HTR-8/SVneo (cell line): ENCODE measurements around the gene TBL3.

Source experiments
- DNase-seq: peaks from one replicate; pipeline ENCODE4 v3.0.0; 2011; ENCODE audit warnings: low spot score, mixed read lengths; ENCODE audit not compliant: insufficient read length
- FAIRE-seq: peaks from 2 replicates; lab custom pipeline; 2011; peaks lifted over from hg19 to GRCh38; lab: Jason Lieb, UNC

The TBL3 gene

DNA sequence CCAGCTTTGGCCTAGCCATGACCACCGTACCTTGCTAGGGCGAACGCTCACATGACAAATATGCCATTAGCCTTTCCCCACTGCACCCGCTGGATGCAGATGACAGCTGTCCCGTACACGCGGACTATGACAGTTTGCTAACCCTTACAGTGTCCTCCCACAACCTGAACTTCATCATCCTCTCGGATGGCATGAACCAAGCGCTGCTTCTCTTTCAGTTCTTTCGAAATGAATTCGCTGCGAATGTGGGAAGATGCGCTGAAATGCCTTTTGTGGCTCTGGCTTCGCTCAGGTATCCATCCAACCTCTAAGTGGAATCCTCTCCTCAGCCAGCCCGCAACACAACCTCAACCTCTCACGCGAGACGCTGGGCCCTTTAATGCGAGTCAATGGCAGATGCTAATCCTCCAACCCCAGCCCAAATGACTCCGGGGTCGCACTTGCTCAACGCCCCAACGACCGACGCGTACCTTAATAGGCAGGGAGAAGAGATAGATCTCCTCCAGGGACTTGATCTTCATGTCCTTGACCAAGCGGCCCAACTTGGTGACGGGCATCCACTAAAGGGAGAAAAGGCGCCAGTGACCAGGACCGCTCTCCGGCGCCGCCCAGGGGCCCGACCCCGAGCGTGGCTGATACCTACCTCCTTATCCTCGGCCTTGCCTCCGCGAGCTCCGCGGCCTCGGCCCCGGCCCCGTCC lies 7.9 kb upstream of the TBL3 start:
- DNase-seq (no peak), FAIRE-seq (no peak)

DNA sequence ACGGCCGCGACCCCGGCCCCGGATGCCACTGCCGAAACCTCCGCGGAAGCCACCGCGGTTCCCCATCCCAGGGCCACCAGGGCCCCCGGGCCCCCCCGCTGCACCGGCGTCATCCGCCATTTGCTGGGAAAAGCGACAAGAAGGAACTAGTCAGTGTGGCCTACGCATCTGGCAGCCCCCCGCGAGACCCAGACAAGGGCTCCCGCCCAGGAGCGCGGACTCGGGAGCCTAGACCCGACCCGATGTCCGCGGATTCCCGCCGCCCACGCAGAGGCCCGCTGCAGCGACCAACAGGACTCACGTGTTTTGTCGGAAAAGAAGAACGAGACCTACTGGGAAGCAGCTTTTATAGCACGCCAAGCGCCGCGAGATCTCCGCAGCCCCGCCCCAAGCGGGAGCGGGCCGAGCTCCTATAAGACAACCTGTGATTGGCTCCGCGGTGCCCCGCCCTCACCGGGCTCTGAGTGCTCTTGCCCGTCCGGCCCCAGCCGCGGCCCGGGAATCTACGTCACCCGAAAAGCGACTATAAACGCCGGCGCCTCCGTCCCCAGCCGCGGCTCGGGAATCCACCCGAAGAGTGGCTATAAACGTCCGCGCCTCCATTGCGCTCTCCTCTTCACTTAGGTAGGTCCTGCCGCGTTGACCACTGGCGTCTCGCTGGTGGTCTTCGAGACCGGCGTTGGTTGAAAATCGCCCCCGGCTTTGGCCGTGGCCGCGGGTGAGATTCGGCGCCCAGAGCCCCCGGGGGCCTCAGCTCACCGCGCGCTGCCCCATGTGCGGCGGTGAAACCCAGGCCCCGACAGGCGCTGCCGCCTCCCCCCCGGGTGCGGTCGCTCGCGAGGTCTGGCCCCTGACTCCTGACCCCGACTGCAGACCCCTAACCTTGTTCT lies 7.1 kb upstream of the TBL3 start, which contains the start of gene RPS2:
RPS2 (minus strand) TSS at position 321 of the 890 bp plus-strand sequence; CDS start at position 120, 201 bp downstream.
- no peak for FAIRE-seq
- DNase-seq: peak; percentile 98

DNA sequence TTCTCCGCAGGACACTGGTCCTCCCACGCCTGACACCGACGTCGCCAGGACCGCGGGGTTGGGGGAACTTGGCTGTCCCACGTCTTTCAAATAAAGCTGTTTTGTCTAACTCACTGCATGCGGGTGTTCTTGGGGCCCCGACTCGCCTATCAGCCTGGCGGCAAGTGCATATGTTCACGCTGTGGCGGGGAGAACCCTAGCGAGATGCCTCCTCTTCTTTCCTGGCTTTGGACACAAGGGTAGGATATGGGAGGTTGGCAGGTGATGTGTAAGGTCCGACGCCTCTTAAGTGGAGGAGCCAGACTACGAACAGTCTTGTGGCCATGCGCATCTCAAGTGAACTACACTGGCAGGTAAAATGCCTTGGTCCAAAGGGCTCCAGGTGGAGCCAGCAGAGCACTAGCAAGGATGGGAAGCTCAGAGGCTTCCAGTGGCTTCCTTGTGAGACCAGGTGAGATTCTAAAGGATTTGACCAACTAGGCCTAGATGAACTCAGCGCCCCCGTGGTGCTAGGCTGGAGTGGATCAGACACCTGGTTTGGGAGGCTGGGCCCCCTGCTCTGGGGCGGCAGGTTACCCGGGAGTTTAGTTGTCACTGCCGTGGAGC lies 6.4 kb upstream of the TBL3 start:
- no peak for DNase-seq

DNA sequence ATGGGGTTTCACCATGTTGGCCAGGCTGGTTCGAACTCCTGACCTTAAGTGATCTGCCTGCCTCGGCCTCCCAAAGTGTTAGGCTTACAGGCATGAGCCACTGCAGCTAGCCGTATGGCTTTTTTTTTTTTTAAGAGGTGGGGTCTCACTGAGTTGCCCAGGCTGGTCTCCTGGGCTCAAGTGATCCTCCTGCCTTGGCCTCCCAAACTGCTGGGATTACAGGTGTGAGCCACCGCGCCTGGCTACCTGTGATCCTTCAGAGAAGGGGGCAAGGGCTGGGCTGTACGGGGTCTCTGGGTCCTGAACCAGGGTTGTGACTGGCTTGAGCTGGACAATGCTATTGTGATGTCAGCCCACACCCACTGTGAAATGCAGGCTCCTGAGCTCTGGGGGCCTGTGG lies 5.4 kb upstream of the TBL3 start, which contains the start of gene RNF151:
RNF151 (plus strand) TSS at position 397 of the 400 bp plus-strand sequence. CDS start 26 bp downstream, outside the sequence.
- FAIRE-seq (no peak), DNase-seq (no peak)

More for the DNA sequence above, 6.4 kb upstream of the TBL3 start:
- no peak for FAIRE-seq

DNA sequence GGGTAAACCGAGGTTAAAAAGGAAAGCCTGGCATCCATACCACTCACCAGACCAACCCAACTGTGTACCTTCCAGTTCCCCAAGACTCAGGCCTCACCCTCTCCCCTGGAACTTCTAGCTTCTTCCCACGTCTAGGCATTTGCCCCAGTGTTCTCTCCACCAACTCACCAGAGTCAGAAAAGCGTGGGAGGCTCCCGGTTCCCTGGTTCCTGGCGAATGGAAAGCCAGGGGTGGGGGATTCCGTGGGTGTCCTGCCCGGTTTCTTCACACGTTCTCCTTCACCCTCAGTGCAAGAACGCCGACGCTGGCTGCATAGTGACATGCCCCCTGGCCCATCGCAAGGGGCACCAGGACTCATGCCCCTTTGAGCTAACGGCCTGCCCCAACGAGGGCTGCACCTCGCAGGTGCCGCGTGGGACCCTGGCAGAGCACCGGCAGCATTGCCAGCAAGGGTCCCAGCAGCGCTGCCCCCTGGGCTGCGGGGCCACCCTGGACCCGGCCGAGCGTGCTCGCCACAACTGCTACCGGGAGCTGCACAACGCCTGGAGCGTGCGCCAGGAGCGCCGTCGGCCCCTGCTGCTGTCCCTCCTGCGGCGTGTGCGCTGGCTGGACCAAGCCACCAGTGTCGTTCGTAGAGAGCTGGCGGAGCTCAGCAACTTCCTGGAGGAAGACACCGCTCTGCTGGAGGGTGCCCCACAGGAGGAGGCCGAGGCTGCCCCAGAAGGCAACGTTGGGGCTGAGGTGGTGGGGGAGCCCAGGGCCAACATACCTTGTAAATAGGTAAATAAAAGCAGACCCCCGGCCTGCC lies 3.5 kb upstream of the TBL3 start:
- DNase-seq (no peak), FAIRE-seq (no peak)

DNA sequence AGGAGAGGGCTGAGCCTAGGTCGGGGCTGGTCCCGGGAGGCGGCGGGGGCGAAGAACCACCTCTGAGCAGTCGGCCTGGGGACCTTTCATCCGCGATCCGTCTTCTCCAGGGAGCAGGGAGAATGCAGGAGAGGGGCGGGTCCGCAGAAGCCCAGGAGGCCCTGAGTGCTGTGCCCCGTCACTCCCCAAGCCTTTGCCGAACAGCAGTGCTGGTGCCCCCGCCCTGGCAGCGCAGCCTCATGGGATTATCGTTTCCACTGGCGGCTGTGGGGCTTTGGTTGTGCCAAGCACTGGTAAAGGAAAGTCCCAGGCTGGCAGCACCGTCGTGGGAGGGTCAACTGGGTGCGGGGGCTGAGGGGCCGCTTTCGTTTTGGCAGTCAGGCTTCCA lies 631 bp downstream of the TBL3 start:
- FAIRE-seq (no peak), DNase-seq (no peak)

DNA sequence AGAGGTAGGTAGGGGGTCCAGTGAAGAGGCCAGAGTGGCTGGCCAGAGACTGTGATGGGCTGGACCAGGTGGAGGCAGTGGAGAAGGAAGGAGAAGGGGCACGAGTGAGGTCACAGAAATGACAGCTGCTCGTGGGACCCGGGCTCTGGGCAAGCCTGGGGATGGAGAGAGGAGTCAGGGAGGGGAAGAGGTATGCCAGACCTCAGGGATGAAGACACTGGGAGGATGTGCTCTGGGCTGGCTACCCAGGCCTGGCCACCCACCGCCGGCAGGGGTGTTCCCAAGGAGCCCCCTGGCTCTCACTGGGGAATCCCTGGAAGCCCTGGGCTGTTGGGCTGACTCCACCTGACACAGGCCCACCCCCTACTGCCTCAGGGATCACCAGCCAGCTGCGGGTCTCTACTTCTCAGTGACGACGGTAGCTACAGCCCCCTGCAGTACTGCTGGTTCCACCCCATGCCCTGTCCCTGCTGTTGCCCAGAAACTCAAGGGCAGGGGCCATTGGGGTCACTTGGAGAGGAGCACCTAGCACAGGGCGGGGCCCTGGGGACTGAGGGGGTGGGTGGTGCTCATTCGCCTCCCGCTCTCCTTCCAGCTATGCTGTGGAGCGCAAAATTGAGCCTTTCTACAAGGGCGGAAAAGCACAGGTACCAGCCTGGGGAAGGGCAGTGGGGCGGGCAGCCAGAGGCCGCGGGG lies 1.8 kb downstream of the TBL3 start:
- FAIRE-seq (no peak), DNase-seq (no peak)

DNA sequence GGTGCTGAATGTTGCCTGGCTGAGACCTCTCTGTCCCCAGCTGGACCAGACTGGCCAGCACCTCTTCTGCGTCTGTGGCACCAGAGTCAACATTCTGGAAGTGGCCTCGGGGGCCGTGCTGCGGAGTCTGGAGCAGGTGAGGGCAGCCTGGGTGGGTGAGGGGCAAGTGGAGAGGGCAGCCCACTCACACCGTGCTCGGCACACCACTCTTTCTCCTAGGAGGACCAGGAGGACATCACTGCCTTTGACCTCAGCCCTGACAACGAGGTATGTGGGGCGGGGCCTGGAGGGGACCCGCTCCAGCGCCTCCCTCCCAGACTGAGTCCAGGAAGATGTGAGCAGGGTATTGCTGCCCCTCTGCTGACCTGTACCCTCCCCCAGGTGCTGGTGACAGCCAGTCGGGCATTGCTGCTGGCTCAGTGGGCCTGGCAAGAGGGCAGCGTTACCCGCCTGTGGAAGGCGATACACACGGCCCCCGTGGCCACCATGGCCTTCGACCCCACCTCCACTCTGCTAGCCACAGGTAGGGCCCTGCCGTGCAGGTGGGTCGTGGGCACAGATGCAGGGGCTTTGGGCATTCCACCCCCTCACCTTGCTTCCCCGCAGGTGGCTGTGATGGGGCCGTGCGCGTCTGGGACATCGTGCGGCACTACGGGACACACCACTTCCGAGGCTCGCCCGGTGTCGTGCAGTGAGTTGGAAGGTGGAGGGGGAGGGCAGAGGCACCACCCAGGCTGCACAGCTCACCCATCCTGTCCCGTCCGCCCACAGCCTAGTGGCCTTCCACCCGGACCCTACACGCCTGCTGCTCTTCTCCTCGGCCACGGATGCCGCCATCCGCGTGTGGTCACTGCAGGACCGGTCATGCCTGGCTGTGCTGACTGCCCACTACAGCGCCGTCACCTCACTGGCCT lies 2.6 kb downstream of the TBL3 start:
- DNase-seq (no peak), FAIRE-seq (no peak)

DNA sequence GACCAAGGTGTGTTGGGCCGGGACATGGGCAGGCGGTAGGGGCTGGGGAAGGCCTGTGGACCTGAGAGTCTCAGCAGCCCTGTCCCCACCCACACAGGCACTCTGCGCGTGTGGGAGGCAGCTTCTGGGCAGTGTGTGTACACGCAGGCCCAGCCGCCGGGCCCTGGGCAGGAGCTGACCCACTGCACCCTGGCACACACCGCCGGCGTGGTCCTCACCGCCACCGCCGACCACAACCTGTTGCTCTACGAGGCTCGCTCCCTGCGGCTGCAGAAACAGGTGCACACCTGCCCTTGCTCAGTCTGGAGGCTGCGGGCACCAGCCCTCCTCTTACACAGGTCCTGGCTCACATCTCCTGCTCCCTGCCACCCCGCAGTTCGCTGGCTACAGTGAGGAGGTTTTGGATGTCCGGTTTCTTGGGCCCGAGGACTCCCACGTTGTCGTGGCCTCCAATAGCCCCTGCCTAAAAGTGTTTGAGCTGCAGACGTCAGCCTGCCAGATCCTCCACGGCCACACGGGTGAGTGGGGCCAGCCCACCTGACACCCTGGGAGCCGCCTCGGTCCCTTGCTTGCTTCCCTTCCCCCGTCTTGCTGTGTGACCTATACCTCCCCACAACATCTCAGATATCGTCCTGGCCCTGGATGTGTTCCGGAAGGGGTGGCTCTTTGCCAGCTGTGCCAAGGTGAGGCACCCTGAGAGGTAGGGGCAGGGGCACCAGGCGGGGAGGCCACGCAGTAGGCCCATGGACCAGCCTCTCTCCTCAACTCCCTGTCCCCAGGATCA lies 3.8 kb downstream of the TBL3 start:
- DNase-seq: no peak
- FAIRE-seq: no peak

DNA sequence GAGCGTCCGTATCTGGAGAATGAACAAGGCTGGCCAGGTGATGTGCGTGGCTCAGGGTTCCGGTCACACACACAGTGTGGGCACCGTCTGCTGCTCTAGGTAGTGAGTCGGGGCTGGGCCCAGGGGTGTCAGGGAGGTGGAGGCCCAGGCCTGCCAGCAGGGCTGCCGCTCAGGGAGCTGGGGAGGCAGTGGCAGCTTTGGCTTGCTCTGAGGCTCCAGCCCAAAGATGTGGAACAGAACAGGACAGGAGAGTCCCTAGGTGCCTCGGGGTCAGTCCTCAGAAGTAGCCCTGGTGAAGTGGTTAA lies 4.3 kb downstream of the TBL3 start:
- FAIRE-seq (no peak), DNase-seq (no peak)

DNA sequence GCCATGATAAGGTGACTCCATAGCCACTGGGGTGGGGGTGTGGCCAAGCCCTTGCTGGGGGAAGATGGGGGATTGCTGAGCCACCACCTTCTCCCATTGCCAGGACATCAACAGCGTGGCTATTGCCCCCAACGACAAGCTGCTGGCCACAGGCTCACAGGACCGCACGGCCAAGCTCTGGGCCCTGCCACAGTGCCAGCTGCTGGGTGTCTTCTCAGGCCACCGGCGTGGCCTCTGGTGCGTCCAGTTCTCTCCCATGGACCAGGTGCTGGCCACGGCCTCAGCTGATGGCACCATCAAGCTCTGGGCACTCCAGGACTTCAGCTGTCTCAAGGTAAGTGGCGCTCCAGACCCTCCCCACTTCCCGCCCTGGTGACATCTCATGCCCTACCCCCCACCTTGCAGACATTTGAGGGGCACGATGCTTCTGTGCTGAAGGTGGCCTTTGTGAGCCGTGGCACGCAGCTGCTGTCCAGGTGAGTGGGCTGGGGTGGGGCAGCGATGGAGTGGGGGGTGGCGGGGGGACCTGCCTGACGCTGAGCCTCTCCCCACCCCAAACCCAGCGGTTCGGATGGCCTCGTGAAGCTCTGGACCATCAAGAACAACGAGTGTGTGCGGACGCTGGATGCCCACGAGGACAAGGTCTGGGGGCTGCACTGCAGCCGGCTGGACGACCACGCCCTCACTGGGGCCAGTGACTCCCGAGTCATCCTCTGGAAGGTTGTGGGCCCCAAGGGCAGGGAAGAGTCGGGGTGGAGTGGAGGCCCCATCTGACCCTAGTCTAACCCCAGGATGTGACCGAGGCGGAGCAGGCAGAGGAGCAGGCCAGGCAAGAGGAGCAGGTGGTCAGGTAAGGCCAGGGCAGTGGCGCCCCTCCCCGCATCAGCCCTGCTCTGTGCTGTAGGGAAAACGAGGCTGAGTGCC lies 5.4 kb downstream of the TBL3 start:
- no peak for DNase-seq
- no peak for FAIRE-seq

DNA sequence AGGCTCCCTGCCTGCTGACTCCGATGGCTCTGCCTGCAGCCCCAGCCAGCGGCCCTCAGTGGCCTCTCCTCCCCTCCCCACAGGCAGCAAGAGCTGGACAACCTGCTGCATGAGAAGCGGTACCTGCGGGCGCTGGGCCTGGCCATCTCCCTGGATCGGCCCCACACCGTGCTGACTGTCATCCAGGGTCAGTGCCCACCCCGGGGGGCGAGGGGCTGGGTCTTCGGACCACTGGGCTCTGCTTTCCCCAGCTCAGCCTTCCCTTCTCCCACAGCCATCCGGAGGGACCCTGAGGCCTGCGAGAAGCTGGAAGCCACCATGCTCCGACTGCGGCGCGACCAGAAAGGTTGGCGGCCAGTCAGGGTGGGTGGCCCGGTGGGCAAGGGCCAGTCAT lies 6.0 kb downstream of the TBL3 start:
- no peak for FAIRE-seq

DNA sequence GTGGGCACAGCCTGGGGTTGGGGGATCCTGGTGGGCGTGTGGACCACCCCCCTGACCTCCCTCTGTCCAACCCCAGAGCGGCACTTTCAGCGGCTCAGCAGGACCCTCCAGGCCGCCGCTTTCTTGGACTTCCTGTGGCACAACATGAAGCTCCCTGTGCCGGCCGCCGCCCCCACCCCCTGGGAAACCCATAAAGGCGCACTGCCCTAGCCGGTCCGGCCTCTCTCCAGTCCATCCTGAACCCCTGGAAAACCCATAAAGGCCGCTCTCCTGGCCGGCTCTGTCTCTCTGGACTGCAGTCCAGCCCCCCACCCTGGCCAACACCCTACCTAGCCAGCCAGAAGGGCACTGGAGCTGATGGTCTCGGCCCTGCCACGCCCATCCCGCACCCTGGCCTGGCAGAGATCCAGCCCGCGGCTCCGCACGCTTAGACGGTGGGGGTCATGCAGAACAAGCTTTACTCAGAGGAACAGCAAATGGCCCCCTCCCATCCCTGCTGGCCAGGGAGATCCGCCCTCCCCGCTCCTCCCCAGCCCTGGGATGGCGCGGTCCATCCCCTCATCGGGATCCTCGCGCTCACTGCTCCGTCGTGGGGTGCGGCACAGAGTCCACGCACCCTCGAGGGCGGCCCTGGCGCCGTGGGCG lies 6.7 kb downstream of the TBL3 start:
- no peak for FAIRE-seq

More for the DNA sequence above, 6.0 kb downstream of the TBL3 start:
- DNase-seq: no peak

DNA sequence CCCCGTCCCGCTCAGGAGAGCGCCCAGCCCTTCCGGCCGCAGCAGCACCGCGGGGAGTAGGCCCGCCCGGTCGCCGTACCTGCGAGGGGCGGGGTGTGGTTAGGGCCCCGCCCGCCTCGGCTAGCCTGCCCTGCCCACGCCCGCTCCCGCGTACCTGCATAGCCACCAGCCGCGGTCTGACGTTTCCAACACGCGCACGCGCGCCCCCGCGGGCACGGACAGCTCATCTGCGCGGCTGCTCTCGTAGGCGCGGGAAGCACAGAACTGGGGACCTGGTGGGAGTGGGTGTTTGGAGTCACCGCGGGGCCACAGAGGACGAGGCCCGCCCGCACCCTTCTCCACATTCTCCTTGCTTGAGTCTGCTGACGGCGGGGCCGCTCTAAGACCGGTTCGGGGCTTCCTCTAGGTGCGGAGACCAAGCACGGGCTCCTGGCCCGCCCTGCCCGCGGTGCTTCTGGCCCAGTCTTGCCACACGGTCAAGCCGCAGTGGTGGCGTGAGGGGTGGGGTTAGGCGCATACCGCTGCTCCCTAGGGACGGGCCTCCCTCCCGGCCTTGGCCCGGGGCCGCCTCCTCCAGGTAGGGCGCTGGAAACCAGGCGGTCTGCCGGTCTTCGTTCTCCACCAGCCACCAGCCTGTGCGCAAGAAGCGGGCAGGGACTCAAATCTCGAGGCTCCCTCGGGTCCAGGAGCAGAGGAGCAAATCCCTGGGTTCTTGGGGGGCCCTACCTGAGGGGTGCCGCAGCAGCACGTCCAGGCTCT lies 7.6 kb downstream of the TBL3 start:
- FAIRE-seq (no peak), DNase-seq (no peak)

More for the DNA sequence above, 6.7 kb downstream of the TBL3 start:
- DNase-seq: no peak

DNA sequence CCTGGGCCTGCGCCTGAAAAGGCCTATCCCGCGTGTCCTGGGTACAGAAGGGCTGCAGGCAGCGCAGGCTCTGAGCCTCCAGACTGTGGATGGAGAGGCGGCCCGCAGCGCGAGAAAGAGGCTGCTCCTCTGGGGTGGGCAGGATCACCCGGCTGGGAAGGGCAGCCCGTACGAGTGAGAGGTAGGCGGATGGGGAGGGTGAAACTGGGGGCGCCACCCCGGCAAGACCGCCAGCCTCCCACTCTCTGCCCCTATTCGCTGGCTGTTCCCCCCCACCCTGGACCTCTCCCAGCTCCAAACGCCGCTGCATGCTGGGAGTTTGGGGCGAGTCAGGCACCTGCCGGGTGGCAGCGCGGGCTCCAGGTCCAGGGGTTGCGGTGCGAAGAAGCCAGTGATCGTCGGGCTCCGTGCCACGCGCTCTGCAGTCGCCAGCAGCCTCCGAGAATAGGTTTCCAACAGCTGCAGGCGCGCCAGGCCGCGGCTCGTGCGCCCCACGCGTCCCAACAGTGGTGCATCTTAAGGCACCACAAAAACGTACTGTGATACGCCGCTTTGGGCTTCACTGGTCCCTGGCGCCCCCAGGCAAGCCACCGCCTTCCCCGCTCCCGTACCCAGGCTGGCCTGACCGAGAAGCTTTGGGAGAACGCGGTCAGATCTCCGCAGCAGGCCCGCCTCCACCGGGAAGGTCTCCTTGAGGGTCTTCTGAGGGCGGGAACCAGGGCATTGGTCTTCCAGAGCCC lies 8.3 kb downstream of the TBL3 start:
- FAIRE-seq (no peak), DNase-seq (no peak)
